Activated CD4-positive, alpha-beta memory T cell treated with anti-CD3 and anti-CD28 coated beads for 36 hours (primary cell): Measurements from ENCODE around the gene ARFGAP1. TPM values are rescaled to one million over a fixed set of nuclear protein-coding genes. Genes with fewer than 3 reads are reported as not detected.

Source experiments
- CTCF ChIA-PET: fragments of 350-600 bp; sonication (Branson Sonifier 250); formaldehyde crosslinking; loops from one replicate; lab custom pipeline; 2021; ENCODE audit warnings: antibody characterized with exemption, inconsistent platforms; lab: Charles Lee
- POLR2A ChIA-PET: fragments of 350-600 bp; sonication (Branson Sonifier 250); formaldehyde crosslinking; loops from one replicate; lab custom pipeline; 2021; ENCODE audit warnings: antibody characterized with exemption; lab: Charles Lee
- DNase-seq: peaks from one replicate; pipeline ENCODE4 v3.0.0-alpha.2; 2020
- H3K27ac Mint-ChIP-seq: one replicate; pipeline ENCODE4 v1.8.0; 2021; ENCODE audit warnings: mixed read lengths
- H3K27me3 Mint-ChIP-seq: one replicate; pipeline ENCODE4 v1.8.0; 2021; ENCODE audit warnings: mixed read lengths
- H3K36me3 Mint-ChIP-seq: one replicate; pipeline ENCODE4 v1.8.0; 2021; ENCODE audit warnings: mixed read lengths
- H3K4me1 Mint-ChIP-seq: one replicate; pipeline ENCODE4 v1.8.0; 2021; ENCODE audit warnings: low read depth, mixed read lengths
- H3K4me3 Mint-ChIP-seq: one replicate; pipeline ENCODE4 v1.8.0; 2021; ENCODE audit warnings: mild to moderate bottlenecking, mixed read lengths
- H3K9me3 Mint-ChIP-seq: one replicate; pipeline ENCODE4 v1.8.0; 2021; ENCODE audit warnings: mixed read lengths
- intact Hi-C: fragments of 100-400 bp; cut with micrococcal nuclease; formaldehyde crosslinking; loops from one replicate; pipeline ENCODE4 v1.15.1; 2023
- total RNA-seq, 2 experiments: library from RNA; stranded (reverse); gene quantifications; one replicate each; pipeline ENCODE4 v1.2.3, GENCODE V29; 2021

ARFGAP1 gene
- total RNA-seq, 2 experiments from 2014 or later: 68.4 to 72.4 TPM

DNA sequence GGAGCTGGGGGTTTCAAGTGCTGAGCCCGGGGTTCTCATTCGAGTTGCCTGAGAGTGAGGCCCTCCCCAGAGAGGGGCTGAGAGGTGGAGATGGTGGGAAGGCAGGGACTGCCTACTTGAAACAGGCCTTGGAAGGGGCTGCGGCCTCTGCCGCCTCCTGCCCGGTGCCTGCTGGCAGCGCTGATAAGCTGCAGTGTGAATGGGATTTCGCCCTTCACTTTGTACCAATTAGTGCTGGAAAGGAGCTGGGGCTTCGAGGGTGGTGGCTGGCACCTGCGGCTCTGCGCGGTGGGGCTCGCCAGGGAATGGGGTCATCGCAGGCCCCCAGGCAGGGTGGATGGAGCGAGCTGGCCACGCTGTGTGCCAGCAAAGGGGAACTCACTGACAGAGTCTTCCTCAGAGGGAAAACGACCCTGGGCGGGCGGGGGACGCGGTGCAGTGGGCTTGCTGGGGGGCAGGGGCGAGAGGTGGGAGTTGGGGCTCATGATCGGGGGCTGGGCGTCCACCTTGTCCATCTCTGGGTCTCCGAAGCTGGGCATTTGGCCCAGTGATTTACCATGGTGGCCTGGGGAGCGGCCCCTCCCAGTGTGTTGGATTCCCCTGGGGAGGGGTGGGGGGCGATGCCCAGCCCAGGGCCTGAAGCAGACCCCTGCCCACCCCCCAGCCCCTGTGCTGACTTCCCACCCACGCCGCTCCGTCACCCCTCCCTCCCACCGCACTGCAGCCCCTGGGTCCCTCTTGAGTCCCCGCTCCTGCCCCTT, 43.3 kb downstream of the ARFGAP1 start:
- H3K27ac Mint-ChIP-seq: no peak overlapping the region
- CTCF ChIA-PET: no interaction called here
- DNase-seq: no peak
- POLR2A ChIA-PET: no interaction called here
- peaks cover 5% of the 10 kb centered on the region for H3K27me3 Mint-ChIP-seq
- H3K4me3 Mint-ChIP-seq: no peak overlapping the region
- no peaks in the 10 kb centered on the region for H3K4me1 Mint-ChIP-seq
- intact Hi-C loops: no loop called here
- H3K36me3 Mint-ChIP-seq: no peaks in the 10 kb centered on the region
- no peaks in the 10 kb centered on the region for H3K9me3 Mint-ChIP-seq

GRCh38 chr20:63316502-63316921, 43.9 kb downstream of the ARFGAP1 start:
- ChIA-PET CTCF (no interaction called here), POLR2A (no interaction called here)
- Mint-ChIP-seq H3K36me3 (no peaks in the 10 kb centered on the region), H3K4me1 (no peaks in the 10 kb centered on the region), H3K9me3 (no peaks in the 10 kb centered on the region), H3K4me3 (no peak overlapping the region), H3K27me3 (peaks cover 7% of the 10 kb centered on the region), H3K27ac (no peak overlapping the region)
- no peak for DNase-seq
- intact Hi-C loops: no loop called here

DNA sequence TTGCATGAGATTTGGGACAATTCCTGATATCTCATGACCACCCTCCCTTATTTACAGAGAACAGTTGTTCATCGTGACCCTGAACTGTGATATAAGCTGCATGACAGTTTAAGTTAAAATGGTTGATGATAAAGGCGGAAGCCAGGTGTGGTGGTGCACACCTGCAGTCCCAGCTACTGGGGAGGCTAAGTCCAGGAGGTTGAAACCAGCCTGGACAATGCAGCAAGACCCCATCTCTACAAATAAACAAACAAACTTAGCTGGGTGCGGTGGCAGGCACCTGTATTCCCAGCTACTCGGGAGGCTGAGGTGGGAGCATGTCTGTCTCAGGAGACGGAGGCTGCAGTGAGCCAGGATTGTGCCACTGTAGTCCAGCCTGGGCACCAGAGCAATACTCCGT, 44.4 kb downstream of the ARFGAP1 start:
- intact Hi-C loops: no loop called here
- ChIA-PET POLR2A (no interaction called here), CTCF (no interaction called here)
- no peaks in the 10 kb centered on the region for H3K4me1 Mint-ChIP-seq
- no peaks in the 10 kb centered on the region for H3K9me3 Mint-ChIP-seq
- H3K4me3 Mint-ChIP-seq: no peak overlapping the region
- H3K27me3 Mint-ChIP-seq: peaks cover 7% of the 10 kb centered on the region
- no peaks in the 10 kb centered on the region for H3K36me3 Mint-ChIP-seq
- DNase-seq: no peak
- no peak overlapping the region for H3K27ac Mint-ChIP-seq

- ChIA-PET POLR2A (no interaction called here), CTCF (no interaction called here)
- H3K4me3 Mint-ChIP-seq: no peak overlapping the region
- no peak overlapping the region for H3K27ac Mint-ChIP-seq
- intact Hi-C loops: no loop called here
- no peaks in the 10 kb centered on the region for H3K36me3 Mint-ChIP-seq
- no peak for DNase-seq
- H3K9me3 Mint-ChIP-seq: no peaks in the 10 kb centered on the region
- H3K4me1 Mint-ChIP-seq: no peaks in the 10 kb centered on the region
- peaks cover 7% of the 10 kb centered on the region for H3K27me3 Mint-ChIP-seq
These were observed 45.1 kb downstream of the ARFGAP1 start for GRCh38 chr20:63317601-63318291.

- ChIA-PET CTCF (no interaction called here), POLR2A (no interaction called here)
- DNase-seq: no peak
- peaks cover 10% of the 10 kb centered on the region for H3K27me3 Mint-ChIP-seq
- H3K9me3 Mint-ChIP-seq: no peaks in the 10 kb centered on the region
- no peaks in the 10 kb centered on the region for H3K36me3 Mint-ChIP-seq
- H3K4me3 Mint-ChIP-seq: no peak overlapping the region
- intact Hi-C loops: no loop called here
- H3K4me1 Mint-ChIP-seq: no peaks in the 10 kb centered on the region
- no peak overlapping the region for H3K27ac Mint-ChIP-seq
These were observed 46.0 kb downstream of the ARFGAP1 start for GRCh38 chr20:63318391-63319163.

DNA sequence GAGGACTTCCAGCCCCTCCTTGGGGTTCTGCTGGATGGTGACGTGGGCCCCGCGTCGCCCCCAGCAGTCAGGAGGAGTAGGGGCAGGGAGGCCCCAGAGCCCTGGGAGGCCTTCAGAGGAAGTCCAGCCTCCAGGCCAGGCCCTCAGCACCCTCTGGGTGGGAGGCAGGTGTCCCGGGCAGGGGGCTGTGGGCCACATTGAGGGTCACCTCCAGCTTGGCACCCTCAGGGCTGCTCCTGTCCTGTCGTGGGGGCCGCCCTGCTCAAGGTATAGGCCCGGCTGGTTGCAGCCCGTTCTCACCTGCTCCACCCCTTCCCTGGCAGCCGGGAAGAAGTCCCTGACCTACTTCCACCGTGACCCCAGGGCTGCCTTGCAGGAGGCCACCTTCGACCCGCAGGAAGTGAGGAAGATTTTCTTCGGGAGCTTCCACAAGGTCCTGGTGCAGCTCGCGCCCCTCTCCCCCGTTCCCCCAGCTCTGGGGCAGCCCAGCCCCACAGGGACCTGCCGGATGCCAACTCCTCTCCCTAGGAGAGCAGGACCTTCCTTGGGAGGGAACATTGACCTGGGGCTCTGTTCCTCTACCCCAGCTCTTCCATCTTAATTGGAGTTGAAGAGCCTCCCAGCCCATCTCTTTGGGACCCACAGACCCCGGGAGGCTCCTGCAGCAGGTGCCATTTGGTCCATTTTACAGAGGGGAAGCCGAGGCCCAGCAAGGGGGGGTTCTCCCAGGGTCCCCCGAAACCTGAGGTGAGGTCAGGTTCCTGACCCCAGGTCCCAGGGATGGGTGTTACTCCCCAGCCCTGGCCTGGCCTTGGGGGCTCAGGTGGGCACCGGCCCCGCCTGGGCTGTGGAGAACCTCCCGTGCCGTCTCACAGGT, 46.8 kb downstream of the ARFGAP1 start:
- Mint-ChIP-seq H3K4me1 (no peaks in the 10 kb centered on the region), H3K36me3 (no peaks in the 10 kb centered on the region), H3K27ac (no peak overlapping the region), H3K9me3 (no peaks in the 10 kb centered on the region), H3K4me3 (no peak overlapping the region), H3K27me3 (peaks cover 10% of the 10 kb centered on the region)
- DNase-seq: no peak
- intact Hi-C loops: no loop called here
- CTCF ChIA-PET: no interaction called here
- POLR2A ChIA-PET: no interaction called here

DNA sequence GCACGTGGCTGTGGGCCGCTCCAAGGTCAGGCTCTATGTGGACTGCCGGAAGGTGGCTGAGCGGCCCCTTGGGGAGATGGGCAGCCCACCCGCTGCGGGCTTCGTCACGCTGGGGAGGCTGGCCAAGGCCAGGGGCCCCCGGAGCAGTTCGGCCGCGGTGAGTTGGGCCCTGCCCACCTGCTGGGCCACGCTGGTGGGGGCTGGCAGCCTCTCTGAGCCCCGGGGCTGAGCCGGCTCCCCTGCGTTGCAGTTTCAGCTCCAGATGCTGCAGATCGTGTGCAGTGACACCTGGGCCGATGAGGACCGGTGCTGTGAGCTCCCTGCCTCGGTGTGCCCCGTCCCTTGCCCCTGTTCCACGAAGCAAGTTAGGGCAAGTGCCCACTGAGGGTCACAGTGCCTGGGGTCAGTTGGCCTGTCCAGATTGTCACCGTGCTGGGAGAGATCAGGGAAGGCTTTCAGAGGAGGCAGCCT, 47.5 kb downstream of the ARFGAP1 start:
- CTCF ChIA-PET: no interaction called here
- no peaks in the 10 kb centered on the region for H3K9me3 Mint-ChIP-seq
- peaks cover 10% of the 10 kb centered on the region for H3K27me3 Mint-ChIP-seq
- no peak for DNase-seq
- intact Hi-C loops: no loop called here
- POLR2A ChIA-PET: no interaction called here
- H3K4me1 Mint-ChIP-seq: no peaks in the 10 kb centered on the region
- H3K4me3 Mint-ChIP-seq: no peak overlapping the region
- no peak overlapping the region for H3K27ac Mint-ChIP-seq
- H3K36me3 Mint-ChIP-seq: no peaks in the 10 kb centered on the region

DNA sequence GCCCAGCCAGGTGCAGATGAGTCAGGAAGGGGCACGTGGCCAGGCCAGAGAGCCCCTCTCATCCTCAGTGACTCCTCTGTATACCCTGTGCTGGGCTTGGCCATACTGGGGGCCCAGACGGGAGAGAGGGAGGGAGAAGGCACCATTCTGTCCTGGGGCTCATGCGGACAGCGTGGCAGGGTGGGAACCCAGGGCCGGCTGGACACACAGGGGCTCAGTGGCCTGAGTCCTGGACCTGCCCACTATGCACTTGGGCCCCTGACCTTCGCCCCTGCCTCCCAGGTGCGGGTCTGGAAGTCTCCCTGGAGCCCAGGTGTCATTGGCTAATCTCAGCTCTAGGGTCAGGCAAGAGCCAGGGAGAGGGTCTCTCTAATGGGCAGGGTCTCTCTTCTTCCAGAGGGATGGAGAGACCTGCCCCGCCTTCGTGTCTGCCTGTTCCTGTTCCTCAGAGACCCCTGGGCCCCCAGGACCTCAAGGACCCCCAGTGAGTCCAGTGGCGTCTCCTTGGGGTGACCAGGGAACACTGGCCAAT, 48.1 kb downstream of the ARFGAP1 start:
- CTCF ChIA-PET: no interaction called here
- Mint-ChIP-seq H3K36me3 (no peaks in the 10 kb centered on the region), H3K27me3 (peaks cover 9% of the 10 kb centered on the region), H3K27ac (no peak overlapping the region), H3K4me3 (no peak overlapping the region), H3K9me3 (no peaks in the 10 kb centered on the region), H3K4me1 (no peaks in the 10 kb centered on the region)
- no peak for DNase-seq
- intact Hi-C loops: no loop called here
- POLR2A ChIA-PET: no interaction called here

- ChIA-PET CTCF (no interaction called here), POLR2A (no interaction called here)
- DNase-seq: no peak
- H3K27me3 Mint-ChIP-seq: peaks cover 7% of the 10 kb centered on the region
- H3K4me1 Mint-ChIP-seq: peaks cover 1% of the 10 kb centered on the region
- no peak overlapping the region for H3K27ac Mint-ChIP-seq
- no peaks in the 10 kb centered on the region for H3K36me3 Mint-ChIP-seq
- intact Hi-C loops: no loop called here
- H3K9me3 Mint-ChIP-seq: no peaks in the 10 kb centered on the region
- H3K4me3 Mint-ChIP-seq: no peak overlapping the region
These were observed 48.7 kb downstream of the ARFGAP1 start for GRCh38 chr20:63321148-63321831.

- Mint-ChIP-seq H3K9me3 (no peaks in the 10 kb centered on the region), H3K27me3 (peaks cover 7% of the 10 kb centered on the region), H3K36me3 (no peaks in the 10 kb centered on the region), H3K4me1 (peaks cover 6% of the 10 kb centered on the region), H3K4me3 (no peak overlapping the region), H3K27ac (no peak overlapping the region)
- ChIA-PET CTCF (no interaction called here), POLR2A (no interaction called here)
- intact Hi-C loops: no loop called here
- DNase-seq: no peak
These were observed 49.7 kb downstream of the ARFGAP1 start for GRCh38 chr20:63322146-63322932.

DNA sequence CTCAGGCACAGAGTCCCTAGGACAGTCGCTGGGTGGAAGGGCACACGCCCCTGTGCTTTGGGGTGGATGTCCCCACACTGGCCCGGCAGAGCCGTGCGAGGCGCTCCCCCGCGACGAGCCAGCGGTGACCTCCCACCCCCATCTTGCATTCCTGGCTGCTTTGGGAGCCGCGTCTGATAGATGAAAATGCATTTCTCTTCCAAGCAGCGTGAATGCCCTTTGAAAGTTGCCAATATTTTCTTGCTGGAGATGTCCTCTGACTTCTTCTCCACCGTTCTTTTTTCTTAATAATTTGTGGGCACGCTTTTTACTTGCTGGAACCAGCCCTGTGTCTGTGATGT, 50.3 kb downstream of the ARFGAP1 start:
- CTCF ChIA-PET: no interaction called here
- DNase-seq: no peak
- intact Hi-C loops: no loop called here
- Mint-ChIP-seq H3K9me3 (no peaks in the 10 kb centered on the region), H3K27me3 (peaks cover 7% of the 10 kb centered on the region), H3K4me3 (no peak overlapping the region), H3K4me1 (peaks cover 6% of the 10 kb centered on the region), H3K27ac (no peak overlapping the region), H3K36me3 (no peaks in the 10 kb centered on the region)
- POLR2A ChIA-PET: no interaction called here
